Measurements from ENCODE around the gene PLP1.
A peak's percentile ranks its signal among the peaks of the same experiment; 100 is the strongest.
"Not testable (repeated sequence)": the region's sequence is repeated elsewhere in the genome, so short reads cannot be mapped to it uniquely, and the experiment has no call there.

The PLP1 gene, protein sequence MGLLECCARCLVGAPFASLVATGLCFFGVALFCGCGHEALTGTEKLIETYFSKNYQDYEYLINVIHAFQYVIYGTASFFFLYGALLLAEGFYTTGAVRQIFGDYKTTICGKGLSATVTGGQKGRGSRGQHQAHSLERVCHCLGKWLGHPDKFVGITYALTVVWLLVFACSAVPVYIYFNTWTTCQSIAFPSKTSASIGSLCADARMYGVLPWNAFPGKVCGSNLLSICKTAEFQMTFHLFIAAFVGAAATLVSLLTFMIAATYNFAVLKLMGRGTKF

DNA sequence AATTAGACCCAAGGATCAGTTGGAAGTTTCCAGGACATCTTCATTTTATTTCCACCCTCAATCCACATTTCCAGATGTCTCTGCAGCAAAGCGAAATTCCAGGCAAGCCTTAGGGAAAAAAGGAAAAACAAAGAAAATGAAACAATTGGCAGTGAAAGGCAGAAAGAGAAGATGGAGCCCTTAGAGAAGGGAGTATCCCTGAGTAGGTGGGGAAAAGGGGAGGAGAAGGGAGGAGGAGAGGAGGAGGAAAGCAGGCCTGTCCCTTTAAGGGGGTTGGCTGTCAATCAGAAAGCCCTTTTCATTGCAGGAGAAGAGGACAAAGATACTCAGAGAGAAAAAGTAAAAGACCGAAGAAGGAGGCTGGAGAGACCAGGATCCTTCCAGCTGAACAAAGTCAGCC is at the start of gene PLP1:
Gene PLP1, plus strand, starts transcription at position 295 of the 400 bp plus-strand sequence. CDS start 156 bp downstream, outside the sequence.
- no peak for DNase-seq (ENCODE audit: low spot score)

DNA sequence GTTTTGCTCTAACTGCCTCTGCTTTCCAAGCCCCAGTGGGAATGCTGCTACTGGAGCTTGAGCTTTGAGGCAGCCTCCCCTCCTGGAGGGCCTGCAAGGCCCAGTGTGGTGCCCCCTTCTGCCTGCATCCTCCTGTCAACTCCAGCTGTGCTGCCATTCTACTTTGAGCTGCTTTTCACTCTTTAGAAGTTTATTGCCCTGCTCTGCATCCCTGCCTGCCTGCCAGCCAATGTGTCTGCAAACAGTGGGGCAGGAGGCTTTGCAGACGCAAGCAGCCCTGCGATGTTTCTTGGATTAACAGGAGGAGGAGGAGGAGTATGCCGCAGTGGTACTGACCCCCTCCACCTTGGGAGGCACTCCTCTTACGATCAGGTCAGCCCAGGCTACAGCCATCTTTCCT is 49.5 kb upstream of the PLP1 start:
- DNase-seq (ENCODE audit: low spot score), result peak; percentile 12

DNA sequence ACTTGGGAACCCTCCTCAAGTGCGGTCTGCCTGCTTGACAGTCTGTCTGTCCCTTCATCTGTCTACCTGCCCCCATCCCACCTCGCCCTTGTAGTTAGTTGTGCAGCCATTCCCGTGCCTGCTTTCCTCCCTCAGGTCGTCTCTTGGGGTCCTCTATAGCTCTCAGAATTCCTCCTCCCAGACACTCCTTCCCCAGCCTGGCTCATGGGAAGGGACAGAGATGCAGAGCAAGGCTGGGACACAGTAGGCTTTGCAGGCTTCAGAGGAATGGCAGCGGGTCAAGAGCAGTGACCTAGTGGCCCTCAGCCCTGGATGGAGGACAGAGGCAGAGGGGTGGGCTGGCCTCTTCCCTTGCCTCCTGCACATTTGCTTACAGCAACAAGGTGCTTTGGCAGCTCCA is 47.6 kb upstream of the PLP1 start:
- no peak for DNase-seq (ENCODE audit: low spot score)

DNA sequence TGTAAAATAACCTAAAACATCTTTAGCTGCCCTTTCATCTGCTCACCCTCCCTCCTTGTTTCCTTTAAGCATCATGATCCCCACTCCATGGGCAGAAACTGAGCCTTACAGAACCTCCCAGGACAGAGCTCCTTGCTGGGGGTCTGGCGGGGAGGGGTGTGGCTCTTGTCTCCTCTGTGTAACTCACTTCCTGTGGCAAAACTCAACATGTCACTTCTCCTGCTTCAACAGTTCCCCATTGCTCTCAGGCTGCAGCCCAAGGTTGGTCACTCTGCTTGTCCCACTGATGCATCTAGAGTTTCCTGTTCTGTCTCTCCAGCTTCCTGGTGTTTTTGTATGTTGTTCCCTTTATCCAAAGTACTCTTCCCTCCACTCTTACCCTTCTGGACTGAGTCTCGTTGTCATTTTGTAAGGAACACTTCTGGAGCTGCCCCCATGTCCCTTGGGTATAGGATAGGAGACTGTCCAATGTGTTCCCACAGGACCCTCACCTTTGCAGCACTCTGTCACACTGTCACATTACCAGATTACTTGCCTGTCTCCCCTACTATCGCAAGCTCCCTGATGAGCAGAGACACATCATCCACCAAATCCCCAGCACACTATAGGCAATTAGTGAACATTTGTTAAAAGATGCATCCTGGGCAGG is 46.4 kb upstream of the PLP1 start:
- DNase-seq (ENCODE audit: low spot score), result no peak

DNA sequence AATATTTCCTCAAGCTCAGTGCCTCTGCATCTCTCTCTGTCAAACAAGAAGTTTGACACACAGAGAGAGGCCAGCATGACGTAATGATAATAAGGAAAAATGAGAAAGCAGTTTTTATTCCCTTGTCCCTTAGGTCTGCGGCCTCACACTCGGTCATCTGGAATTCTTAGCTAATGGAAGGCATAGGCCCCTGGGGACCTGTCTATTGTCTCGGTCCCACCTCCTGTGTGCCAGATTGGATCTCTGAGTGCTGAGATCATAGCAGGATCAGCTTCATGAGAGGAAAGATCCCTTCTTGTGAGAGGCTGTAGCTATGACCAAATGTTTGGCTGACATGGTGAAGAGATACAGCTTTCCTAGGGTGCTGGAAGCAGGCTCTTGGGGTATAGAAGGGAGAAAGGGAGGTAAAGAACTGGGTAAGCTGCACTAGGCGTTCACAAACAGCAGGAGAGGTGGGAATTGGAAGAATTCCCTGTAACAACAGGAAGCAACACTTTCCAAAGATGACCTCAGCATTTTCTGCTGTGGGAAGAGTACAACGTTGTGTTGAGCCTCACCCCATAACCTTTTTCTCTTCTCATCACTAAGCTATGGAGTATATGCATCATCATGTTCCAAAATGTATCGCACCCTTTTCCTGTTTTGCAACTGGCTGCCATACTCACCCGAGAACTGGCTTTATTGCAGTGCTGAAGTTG is 45.7 kb upstream of the PLP1 start:
- DNase-seq (ENCODE audit: low spot score), result peak; percentile 16

DNA sequence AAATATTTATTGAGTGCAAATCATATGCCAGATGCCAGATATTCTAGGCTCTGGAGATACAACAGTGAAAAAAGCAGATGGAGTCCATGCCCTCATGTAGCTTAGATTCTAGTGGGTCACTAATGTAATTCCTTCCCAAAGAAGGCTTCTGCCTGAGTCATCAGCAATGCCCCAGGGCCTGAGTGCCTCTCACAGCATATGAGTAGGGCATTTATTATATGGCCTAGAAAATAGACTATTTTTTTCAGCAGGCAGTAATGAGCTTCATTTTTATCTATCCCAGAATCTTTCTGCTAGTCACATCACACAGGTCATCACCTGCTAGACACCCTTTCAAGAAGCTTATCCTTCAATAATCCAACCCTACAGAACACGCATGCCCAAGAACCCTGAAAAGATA is 43.6 kb upstream of the PLP1 start:
- DNase-seq (ENCODE audit: low spot score), result no peak

DNA sequence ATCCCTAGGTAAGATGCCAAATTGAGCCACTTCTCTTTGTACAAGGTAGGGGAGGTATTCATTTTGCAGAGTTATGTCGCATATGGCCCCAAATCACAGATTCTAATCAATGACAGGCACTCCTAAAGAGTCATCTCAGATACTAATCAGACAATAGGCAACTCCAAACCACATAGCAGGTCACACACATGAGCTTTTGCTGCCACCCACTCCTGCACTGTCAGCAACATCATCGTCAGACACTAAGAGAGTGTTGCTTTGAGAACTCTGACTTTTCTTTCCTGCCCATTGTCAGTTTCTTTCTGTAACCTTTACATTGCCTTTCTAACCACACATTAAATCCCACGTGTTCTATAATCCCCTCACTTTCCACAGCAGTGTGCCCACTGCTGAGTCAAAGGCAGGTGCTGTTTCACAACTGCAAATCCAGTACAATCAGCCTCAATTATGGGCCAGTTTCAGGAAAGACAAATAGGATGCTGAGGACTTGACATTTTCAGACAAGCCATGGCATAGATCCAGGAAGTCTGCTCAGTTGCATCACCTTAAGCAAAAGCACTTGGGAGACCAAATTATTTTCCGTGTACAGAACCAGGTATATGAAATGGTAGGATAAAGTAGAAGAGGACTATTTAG is 42.4 kb upstream of the PLP1 start:
- no peak for DNase-seq (ENCODE audit: low spot score)

DNA sequence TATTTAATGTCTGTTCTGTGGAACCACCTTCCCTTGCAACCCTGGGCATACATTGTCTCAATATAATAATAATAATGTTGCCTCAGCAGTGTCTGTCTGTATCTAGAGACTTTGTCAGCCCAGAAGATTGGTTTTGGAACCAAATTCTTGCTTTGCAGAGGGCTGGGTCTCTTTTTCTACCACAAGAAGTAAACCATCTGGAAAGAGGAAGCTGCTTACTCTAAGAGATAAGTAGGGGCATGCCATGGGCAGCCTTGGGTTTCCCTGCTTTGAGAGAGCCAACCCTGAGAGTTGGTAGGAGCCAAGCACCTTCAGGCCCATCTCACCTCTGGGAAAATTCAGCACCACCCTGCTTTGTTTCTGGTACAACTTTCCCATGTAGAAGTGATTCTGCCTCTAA is 38.9 kb upstream of the PLP1 start:
- no peak for DNase-seq (ENCODE audit: low spot score)

DNA sequence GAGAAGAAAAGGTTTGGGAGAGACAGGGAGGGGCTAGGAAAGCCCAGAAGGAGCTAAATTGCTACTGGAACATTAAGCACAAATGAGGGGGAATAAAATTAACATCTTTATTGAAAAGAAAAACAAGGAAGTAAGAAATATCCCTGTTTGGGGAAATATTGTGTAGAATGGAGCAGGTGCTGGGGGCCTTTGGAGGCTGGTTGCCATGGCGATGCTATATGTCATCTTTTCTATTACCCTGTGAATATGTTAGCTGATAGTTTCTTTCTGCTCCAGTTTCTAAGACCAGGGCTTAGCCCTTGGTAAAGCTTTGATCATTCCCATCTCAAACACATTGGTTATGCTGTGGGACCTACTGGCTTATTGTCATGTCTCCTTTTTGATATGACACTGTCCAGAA is 37.2 kb upstream of the PLP1 start:
- no peak for DNase-seq (ENCODE audit: low spot score)

DNA sequence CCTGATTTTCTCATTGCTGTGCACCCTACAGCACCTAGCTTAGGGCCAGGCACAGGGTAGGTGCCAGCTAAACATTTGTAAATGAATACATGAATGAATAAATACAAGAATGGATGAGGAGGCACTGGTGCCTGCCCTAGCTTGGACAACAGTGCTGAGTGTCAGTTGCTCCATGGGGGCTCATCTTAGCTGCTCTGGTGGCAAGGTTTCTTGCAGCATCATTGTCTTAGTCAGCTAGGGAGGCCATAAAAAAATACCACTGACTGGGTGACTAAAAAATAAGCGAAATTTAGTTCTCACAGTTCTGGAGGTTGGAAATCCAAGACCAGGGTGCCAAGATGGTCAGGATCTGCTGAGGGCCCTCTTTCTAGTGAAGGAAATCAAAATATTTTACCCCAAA is 34.8 kb upstream of the PLP1 start:
- DNase-seq (ENCODE audit: low spot score), result no peak

DNA sequence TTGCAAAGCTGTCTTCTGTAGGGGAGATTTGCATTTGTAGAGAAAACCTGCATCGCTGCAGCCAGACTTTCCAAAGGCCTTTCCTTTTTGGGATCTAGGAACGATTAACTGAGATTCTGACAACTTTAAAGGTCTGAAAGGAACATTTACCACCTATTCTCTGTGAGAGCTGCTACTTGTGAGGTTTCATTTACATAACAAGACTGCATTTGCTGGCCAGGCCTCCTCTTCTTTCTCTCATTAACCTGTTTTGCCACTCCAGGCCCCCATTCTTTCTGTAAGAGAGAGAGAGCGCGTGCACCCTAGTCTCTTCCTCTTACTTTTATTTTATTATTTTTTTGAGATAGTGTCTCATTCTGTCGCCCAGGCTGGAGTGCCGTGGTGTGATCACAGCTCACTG is 34.3 kb upstream of the PLP1 start:
- peak; percentile 16 for DNase-seq (ENCODE audit: low spot score)

DNA sequence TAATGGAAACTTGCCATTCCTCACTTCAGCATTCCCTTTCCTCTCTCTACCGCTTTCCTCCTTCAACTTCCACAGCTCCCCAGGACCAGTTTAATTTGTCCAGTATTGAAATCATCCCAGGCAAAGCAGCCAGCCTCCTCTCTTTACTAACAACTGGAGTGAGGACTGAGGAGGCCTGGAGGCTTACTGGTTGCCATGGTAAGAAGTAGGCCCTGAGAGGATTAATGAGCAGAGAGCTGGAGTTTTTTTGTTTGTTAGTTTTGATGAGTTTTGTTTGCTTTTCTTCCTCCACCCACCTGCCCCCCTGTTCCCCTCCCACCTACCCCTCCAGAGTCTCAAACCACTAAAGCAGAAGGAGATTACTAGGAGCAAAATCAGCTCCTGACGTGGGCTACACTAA is 29.5 kb upstream of the PLP1 start:
- DNase-seq (ENCODE audit: low spot score), result no peak

DNA sequence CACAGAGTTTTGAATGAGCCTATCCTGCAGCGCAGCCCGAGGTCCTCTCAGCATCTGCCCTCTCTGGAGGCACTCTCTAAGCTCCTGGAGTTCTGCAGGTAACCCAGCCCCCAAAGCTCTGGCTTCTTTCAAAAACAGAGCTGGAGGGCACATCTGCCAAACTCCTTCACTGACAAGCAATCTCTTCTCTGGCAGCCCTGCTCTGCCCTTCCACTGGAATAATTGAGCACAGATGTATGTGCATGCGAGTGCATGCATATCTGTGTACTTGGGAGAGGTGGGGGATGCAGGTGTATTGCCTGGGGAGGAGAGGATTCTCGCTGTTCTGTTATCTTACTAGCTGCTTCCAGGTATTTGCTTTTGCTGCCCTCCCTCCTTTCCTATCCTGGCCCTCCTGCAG is 22.2 kb upstream of the PLP1 start:
- DNase-seq (ENCODE audit: low spot score), result no peak

DNA sequence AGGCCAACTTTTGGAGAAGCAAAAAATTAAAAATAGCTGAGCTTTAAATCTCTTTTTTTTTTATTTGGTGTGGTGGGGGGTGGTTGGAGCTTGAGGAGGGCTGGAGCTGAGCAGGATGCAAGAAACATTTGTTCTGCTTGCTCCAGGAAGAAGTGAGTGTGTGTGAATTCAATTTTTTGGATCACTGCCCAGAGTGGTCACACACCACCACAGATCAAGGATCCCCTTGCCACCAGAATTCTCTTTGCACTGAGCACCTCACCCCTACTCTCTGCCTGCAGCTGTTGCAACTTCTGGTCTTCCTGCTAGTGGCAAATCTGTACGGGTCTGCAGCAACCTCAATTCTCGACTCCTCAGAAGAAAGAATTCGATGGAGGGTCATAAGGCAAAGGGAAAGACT is 19.9 kb upstream of the PLP1 start:
- DNase-seq (ENCODE audit: low spot score), result no peak

DNA sequence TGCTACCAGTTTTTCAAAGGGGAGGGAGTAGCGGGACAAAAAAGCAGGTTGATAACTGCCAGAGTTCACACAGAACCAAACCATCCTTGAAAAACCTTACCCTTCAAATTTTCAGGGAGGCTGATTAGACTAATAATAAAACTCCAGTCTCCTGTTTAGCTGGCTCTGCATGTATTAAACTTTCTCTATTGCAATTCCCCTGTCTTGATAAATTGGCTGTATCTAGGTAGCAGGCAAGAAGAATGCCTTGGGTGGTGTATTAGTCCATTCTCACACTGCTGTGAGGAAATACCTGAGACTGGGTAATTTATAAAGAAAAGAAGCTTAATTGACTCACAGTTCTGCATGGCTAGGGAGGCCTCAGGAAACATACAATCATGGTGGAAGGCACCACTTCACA is 18.1 kb upstream of the PLP1 start:
- DNase-seq (ENCODE audit: low spot score), result no peak

DNA sequence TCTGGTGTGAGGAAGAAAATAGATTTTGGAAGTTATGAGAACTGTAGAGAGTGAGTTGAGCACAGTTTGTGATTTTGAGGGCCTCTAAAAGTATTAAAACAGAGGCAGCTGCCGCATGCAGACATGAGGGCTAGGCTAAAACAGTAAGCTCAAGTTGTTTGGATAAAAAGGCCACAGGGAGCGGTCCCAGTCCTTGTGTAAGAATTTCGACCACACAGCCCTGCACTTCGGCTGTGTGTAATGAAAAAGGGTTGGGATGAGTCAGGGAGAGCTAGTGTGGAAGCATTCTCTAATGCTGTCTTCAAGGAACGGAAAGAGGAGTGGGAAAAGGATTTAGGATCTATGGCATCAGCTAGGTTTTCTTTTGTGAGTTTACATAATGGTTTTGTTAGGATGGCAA is 13.1 kb upstream of the PLP1 start:
- not testable (repeated sequence) for DNase-seq (ENCODE audit: low spot score)

DNA sequence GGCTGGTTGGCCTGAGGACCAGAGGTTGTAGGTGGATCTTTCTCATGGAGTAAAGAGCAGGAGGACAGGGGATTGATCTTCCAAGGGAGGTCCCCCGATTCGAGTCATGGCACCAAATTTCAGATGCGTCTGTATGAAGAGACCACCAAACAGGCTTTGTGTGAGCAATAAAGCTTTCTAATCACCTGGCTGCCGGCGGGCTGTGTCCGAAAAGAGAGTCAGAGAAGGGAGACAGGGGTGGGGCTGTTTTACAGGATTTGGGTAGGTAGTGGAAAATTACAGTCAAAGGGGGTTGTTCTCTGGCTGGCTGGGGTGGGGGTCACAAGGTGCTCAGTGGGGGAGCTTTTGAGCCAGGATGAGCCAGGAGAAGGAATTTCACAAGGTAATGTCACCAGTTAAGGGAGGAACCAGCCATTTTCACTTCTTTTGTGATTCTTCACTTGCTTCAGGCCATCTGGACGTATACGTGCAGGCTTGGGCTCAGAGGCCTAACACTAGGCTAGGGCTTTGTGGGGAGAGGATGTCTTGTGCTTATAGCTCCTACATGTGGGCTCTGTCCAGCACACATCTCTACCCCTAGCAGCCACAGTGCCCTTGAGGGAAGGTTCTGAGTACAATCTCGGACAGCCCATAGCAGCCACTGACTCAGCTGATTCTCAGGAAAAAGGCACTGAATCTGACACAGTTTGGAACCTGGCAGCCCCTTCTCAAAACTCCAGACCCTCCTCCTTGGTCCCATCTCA is 9.7 kb upstream of the PLP1 start:
- DNase-seq (ENCODE audit: low spot score), result not testable (repeated sequence)

DNA sequence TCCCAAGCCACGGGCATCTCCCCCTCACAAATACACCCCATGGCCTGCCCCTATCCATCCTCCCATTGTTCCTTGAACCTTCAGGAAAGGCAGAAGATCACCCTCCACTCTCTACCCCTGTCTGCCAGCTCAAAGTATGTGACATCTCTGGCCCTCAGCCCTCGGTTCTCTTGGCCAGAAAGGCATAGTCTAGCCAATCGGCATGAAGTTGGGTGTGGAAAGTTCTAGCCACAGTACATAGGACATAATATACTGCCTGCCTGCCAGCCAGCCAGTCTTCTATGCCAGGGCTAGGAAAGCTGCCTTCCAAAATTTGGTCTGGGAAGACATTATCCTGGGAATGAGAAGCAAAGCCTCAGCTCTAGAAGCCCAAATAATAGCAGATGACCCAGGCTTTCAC is 3.2 kb upstream of the PLP1 start:
- no peak for DNase-seq (ENCODE audit: low spot score)

DNA sequence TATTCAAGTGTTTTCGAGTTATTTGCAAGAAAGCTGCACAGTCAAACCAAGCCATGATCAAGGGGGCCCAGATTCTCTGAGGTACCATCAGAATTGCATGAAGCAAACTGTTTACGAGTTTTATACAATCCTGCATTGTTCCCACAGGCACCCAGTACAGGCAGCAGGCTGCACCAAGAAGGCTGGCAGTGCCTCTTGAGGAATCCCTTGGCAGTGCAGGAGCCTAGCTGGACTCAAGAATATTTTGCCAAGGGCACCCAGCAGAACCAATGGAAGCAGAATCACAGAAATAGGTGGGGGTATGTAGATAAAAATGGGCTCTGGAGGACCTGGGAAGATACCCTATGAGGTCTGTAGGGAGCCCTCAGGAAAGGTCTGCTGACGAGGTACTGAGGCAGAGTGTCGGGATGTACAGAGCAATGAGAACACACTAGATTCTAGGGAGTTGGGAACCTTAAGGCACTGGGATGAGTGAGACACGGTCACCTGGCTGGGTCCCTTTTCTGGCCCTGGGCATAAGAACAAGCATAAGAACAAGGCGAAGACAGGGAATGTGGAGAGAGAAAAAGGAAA is 2.5 kb upstream of the PLP1 start:
- no peak for DNase-seq (ENCODE audit: low spot score)

DNA sequence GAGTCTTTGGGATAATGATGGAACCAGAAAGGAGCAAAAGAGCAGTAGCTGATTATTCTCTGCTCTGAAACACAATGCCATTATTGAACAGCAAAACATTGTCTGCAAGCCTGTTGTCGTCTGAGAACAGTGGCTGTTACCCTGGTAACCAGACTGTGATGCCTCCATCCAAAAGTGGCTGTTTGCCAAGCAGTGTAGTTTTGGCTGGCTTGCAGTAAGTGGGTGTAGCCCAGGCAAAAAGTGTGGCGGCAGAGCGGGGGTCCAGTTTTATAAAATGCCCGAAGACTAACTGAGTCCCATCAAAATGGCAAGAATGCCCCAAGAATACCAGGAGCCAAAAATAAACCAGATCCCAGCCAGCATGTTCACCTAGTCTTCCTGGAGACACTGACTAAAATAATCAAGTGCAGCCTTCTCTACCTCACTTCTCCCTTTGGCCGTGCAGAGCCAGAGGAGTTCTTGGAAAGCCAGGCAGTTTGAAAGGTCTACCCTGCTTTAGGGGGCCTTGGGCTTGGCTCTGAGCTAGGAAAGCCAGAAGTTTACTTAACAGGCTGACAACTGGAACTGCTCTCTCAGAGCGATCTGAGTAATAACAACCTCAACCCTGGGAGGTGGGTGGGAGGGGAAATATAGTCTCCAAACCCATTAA is 2.6 kb downstream of the PLP1 start:
- no peak for DNase-seq (ENCODE audit: low spot score)

DNA sequence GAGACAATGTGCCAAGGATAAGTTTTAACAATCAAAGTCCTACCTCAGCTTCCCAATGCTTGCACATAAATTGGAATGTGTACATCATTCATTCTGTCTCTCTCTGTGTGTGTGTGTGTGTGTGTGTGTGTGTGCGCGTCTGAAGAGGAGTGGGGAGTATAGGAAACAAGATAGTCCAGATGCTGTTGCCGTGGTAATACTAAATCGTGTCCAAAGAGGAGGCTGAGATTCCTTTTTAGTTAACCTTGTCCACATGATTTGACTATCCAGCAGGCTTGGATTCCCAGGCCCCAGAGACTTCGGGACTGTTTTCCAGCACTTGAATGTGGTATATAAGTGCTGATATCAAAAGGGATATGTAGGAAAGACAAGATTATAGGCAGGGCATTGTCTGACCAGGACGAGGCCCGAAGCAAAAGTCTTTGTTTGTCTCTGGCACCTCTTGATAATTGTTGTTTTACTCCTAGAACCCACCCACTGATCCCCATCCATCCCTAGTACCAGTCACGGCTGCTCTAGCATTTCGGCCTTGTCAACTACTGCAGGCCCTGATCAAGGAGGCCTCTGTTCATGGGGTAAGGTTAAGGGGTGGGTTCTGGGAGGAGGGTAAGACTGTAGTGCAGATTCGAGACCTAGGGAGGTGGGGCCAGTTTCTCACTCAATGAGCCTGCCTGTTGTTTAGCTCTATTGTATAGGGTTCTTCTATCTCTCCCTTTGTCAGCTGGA is 3.9 kb downstream of the PLP1 start:
- no peak for DNase-seq (ENCODE audit: low spot score)

Measured in iPS-NIHi11 (cell line).